Measurements from ENCODE around the gene KIF3B. TPM values are rescaled to one million over a fixed set of nuclear protein-coding genes. Genes with fewer than 3 reads are reported as not detected.

KIF3B gene
- total and polyA plus RNA-seq, 2 of the 13 experiments (the other 11 are each of a cell fraction or from before 2014, with no cell fraction given): 23.6 to 28.8 TPM

- peaks cover 72% of the 10 kb centered on the region for H3K79me2 ChIP-seq (ENCODE audit: insufficient read depth, low read length)
- H4K20me1 ChIP-seq (ENCODE audit: insufficient read depth, low read length): peaks cover 44% of the 10 kb centered on the region
- ChIA-PET CTCF (ENCODE audit: low intra/inter-chr PET ratio, low total read pairs) (no interaction called here), POLR2A (no interaction called here)
- 96% methylated on average over 3 of the region's 3 CpGs for WGBS (ENCODE audit: low lambda C conversion rate)
- TSS peak; percentile 14 for BruUV-seq (replicated peaks)
- peaks cover 51% of the 10 kb centered on the region for H3K4me1 ChIP-seq (ENCODE audit: insufficient read depth, low read length)
- no peaks in the 10 kb centered on the region for H3K9me3 ChIP-seq (ENCODE audit: low read length)
- in situ Hi-C loops (cut with HindIII; ENCODE audit: extremely low pct_ligation_motif_present, low pct_unique_long_range_greater_than_20kb): no loop called here
- no peak for DNase-seq (ENCODE audit: low spot score)
- H3K36me3 ChIP-seq (replicated peaks in 1 of 2; ENCODE audit: control insufficient read depth in 1 of 2, insufficient read depth in 2 of 2, low read length in 2 of 2): peaks cover 7 to 49% of the 10 kb centered on the region in 2 experiments
- no peak overlapping the region for H3K27ac ChIP-seq (ENCODE audit: extremely low read length, insufficient read depth, low read length)
- ATAC-seq: no peak
- intact Hi-C loops (cut with micrococcal nuclease; ENCODE audit: unreplicated experiment): loop anchor here (5.0 kb wide), 1 partner anchor 102 kb away; no protein-coding TSS in a partner anchor
- H3K4me2 ChIP-seq (ENCODE audit: low read depth, low read length): no peak overlapping the region
- H2AFZ ChIP-seq (ENCODE audit: low read length): no peak overlapping the region
- FAIRE-seq: no peak
- H3K9ac ChIP-seq (ENCODE audit: insufficient read depth, low read depth, low read length): no peak overlapping the region
- no peaks in the 10 kb centered on the region for H3K27me3 ChIP-seq (ENCODE audit: control insufficient read depth in 1 of 2, insufficient read depth in 2 of 2, low read length in 2 of 2)
- no peak for TF ChIP-seq CC2D1A (CRISPR knock-in tag; IDR thresholded peaks at IDR 0.05)
- TF ChIP-seq MED8 (CRISPR knock-in tag; IDR thresholded peaks at IDR 0.05; ENCODE audit: insufficient replicate concordance): no peak
- TF ChIP-seq, protein P1, sequence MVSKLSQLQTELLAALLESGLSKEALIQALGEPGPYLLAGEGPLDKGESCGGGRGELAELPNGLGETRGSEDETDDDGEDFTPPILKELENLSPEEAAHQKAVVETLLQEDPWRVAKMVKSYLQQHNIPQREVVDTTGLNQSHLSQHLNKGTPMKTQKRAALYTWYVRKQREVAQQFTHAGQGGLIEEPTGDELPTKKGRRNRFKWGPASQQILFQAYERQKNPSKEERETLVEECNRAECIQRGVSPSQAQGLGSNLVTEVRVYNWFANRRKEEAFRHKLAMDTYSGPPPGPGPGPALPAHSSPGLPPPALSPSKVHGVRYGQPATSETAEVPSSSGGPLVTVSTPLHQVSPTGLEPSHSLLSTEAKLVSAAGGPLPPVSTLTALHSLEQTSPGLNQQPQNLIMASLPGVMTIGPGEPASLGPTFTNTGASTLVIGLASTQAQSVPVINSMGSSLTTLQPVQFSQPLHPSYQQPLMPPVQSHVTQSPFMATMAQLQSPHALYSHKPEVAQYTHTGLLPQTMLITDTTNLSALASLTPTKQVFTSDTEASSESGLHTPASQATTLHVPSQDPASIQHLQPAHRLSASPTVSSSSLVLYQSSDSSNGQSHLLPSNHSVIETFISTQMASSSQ (IDR thresholded peaks at IDR 0.05; ENCODE audit: low read depth): no peak
- TF ChIP-seq, protein P1 (CRISPR knock-in tag; IDR thresholded peaks at IDR 0.05; ENCODE audit: borderline replicate concordance): no peak
- TF ChIP-seq TCF12 (IDR thresholded peaks at IDR 0.05): no peak
- no peak for TF ChIP-seq TCF12 (CRISPR knock-in tag; IDR thresholded peaks at IDR 0.05)
- 0 out of 2 replicates have a peak, but pooled peaks have one; percentile 34 for TF ChIP-seq ZNF30 (CRISPR knock-in tag; IDR thresholded peaks at IDR 0.05)
- TF ChIP-seq RCOR2 (CRISPR knock-in tag; IDR thresholded peaks at IDR 0.05): no peak
- no peak for TF ChIP-seq FOSL2 (CRISPR knock-in tag; IDR thresholded peaks at IDR 0.05)
- TF ChIP-seq MTA1 (CRISPR knock-in tag; IDR thresholded peaks at IDR 0.05; ENCODE audit: borderline replicate concordance): no peak
- TF ChIP-seq DMAP1 (CRISPR knock-in tag; IDR thresholded peaks at IDR 0.05): no peak
- no peak for TF ChIP-seq ZNF224 (CRISPR knock-in tag; IDR thresholded peaks at IDR 0.05)
- TF ChIP-seq FOXJ3 (CRISPR knock-in tag; IDR thresholded peaks at IDR 0.05; ENCODE audit: borderline replicate concordance): no peak
- peak; percentile 58 for TF ChIP-seq NFE2L2 (IDR thresholded peaks at IDR 0.05; ENCODE audit: low read length)
- TF ChIP-seq TOE1 (CRISPR knock-in tag; IDR thresholded peaks at IDR 0.05): no peak
- 0 out of 2 replicates have a peak, but pooled peaks have one; percentile 54 for TF ChIP-seq FOXO4 (CRISPR knock-in tag; conservative IDR thresholded peaks at IDR 0.05)
- TF ChIP-seq ZNF616 (CRISPR knock-in tag; IDR thresholded peaks at IDR 0.05; ENCODE audit: low read depth): no peak
- TF ChIP-seq RARG (CRISPR knock-in tag; IDR thresholded peaks at IDR 0.05; ENCODE audit: low read depth): no peak
- TF ChIP-seq ZNF598 (CRISPR knock-in tag; IDR thresholded peaks at IDR 0.05; ENCODE audit: borderline replicate concordance): no peak
- no peak for TF ChIP-seq TCF7L2 (IDR thresholded peaks at IDR 0.05; ENCODE audit: low read depth, low read length)
- no peak for TF ChIP-seq MYNN (CRISPR knock-in tag; IDR thresholded peaks at IDR 0.05; ENCODE audit: low read depth)
- no peak for TF ChIP-seq YEATS4 (CRISPR knock-in tag; IDR thresholded peaks at IDR 0.05; ENCODE audit: borderline replicate concordance)
- no peak overlapping the region for H3K4me3 ChIP-seq (replicated peaks in 1 of 3; ENCODE audit: insufficient read depth in 1 of 3, low read depth in 2 of 3, low read length in 3 of 3)
Observed at GRCh38 chr20:32380745-32381144, 103.3 kb downstream of the KIF3B start.
